GM12878 (cell line): ENCODE results near the gene NXNL1. TPM values are rescaled to one million over a fixed set of nuclear protein-coding genes. Genes with fewer than 3 reads are reported as not detected.

Experiments
- ASH2L ChIP-seq: fragments of 300-600, 200-600 bp; sonication (generic); IDR thresholded peaks from 2 replicates; pipeline ENCODE4 v1.6.1; 2017; ENCODE audit warnings: low read depth, mild to moderate bottlenecking, borderline replicate concordance
- BACH1 ChIP-seq: fragments of 450-650 bp; IDR thresholded peaks from 2 replicates; pipeline ENCODE4 v1.6.1; 2017; ENCODE audit warnings: mild to moderate bottlenecking, borderline replicate concordance
- BRCA1 ChIP-seq: IDR thresholded peaks from 2 replicates; pipeline ENCODE4 v1.6.1; 2011; ENCODE audit warnings: low read depth, low read length, improper control_type of control experiment
- CEBPB ChIP-seq, 2 experiments: fragments of 150-350 bp in 1 of 2; IDR thresholded peaks; 2 replicates each; pipeline ENCODE4 v1.6.1; 2012 to 2014; ENCODE audit warnings: low read depth in 2 of 2, low read length in 2 of 2, borderline replicate concordance in 1 of 2, inconsistent platforms in 1 of 2
- CHD1 ChIP-seq: IDR thresholded peaks from 2 replicates; pipeline ENCODE4 v1.6.1; 2012; ENCODE audit warnings: low read depth, low read length, improper control_type of control experiment
- CHD2 ChIP-seq: IDR thresholded peaks from 2 replicates; pipeline ENCODE4 v1.6.1; 2011; ENCODE audit warnings: low read depth, low read length, improper control_type of control experiment, borderline replicate concordance
- E2F8 ChIP-seq: fragments of 450-650 bp; IDR thresholded peaks from 2 replicates; pipeline ENCODE4 v1.6.1; 2018; ENCODE audit warnings: mild to moderate bottlenecking, low read depth, moderate library complexity; ENCODE audit not compliant: partially characterized antibody
- ETV6 ChIP-seq, 2 experiments: fragments of 450-650 bp in 1 of 2; IDR thresholded peaks in 1 of 2; conservative IDR thresholded peaks in 1 of 2; 2 replicates each; pipeline ENCODE4 v1.6.1; 2014; ENCODE audit warnings: antibody characterized with exemption in 1 of 2, borderline replicate concordance in 1 of 2, low read depth in 1 of 2, mild to moderate bottlenecking in 1 of 2, moderate library complexity in 1 of 2
- EZH2 ChIP-seq: IDR thresholded peaks from 2 replicates; pipeline ENCODE4 v1.6.1; 2012; ENCODE audit warnings: low read depth, mild to moderate bottlenecking, control low read depth, inconsistent platforms, low read length, borderline replicate concordance; ENCODE audit not compliant: control insufficient read depth
- FOXK2 ChIP-seq: fragments of 450-650 bp; IDR thresholded peaks from 2 replicates; pipeline ENCODE4 v1.6.1; 2017; ENCODE audit warnings: mild to moderate bottlenecking, moderate library complexity
- GATAD2B ChIP-seq: fragments of 450-650 bp; conservative IDR thresholded peaks from 2 replicates; pipeline ENCODE4 v1.6.1; 2017; ENCODE audit warnings: low read depth, mild to moderate bottlenecking, moderate library complexity
- HDGF ChIP-seq: fragments of 450-650 bp; IDR thresholded peaks from 2 replicates; pipeline ENCODE4 v1.6.1; 2016; ENCODE audit warnings: antibody characterized with exemption
- JUNB ChIP-seq: IDR thresholded peaks from 2 replicates; pipeline ENCODE4 v1.6.1; 2016; ENCODE audit warnings: antibody characterized with exemption, mild to moderate bottlenecking
- KLF5 ChIP-seq: fragments of 450-650 bp; IDR thresholded peaks from 2 replicates; pipeline ENCODE4 v1.6.1; 2014; ENCODE audit warnings: mild to moderate bottlenecking; ENCODE audit not compliant: partially characterized antibody
- MEF2B ChIP-seq: fragments of 450-650 bp; IDR thresholded peaks from 2 replicates; pipeline ENCODE4 v1.6.1; 2018; ENCODE audit warnings: mild to moderate bottlenecking, moderate library complexity; ENCODE audit not compliant: partially characterized antibody, poor library complexity, severe bottlenecking
- MXI1 ChIP-seq: fragments of 150-350 bp; IDR thresholded peaks from 2 replicates; pipeline ENCODE4 v1.6.1; 2011; ENCODE audit warnings: low read depth, mild to moderate bottlenecking, inconsistent platforms, low read length, improper control_type of control experiment
- NFYA ChIP-seq: IDR thresholded peaks from 2 replicates; pipeline ENCODE4 v1.6.1; 2011; ENCODE audit warnings: low read depth, mild to moderate bottlenecking, low read length, improper control_type of control experiment, borderline replicate concordance
- NFYB ChIP-seq: IDR thresholded peaks from 2 replicates; pipeline ENCODE4 v1.6.1; 2011; ENCODE audit warnings: low read depth, mild to moderate bottlenecking, low read length, improper control_type of control experiment, moderate library complexity; ENCODE audit not compliant: insufficient read depth
- NKRF ChIP-seq: fragments of 450-650 bp; conservative IDR thresholded peaks from 2 replicates; pipeline ENCODE4 v1.6.1; 2017; ENCODE audit warnings: mild to moderate bottlenecking, moderate library complexity
- PKNOX1 ChIP-seq: fragments of 450-650 bp; IDR thresholded peaks from 2 replicates; pipeline ENCODE4 v1.6.1; 2016; ENCODE audit warnings: mild to moderate bottlenecking
- USF2 ChIP-seq: IDR thresholded peaks from 2 replicates; pipeline ENCODE4 v1.6.1; 2011; ENCODE audit warnings: low read depth, low read length, improper control_type of control experiment, borderline replicate concordance
- YY1 ChIP-seq: IDR thresholded peaks from 2 replicates; pipeline ENCODE4 v1.6.1; 2011; ENCODE audit warnings: low read depth, mild to moderate bottlenecking, low read length
- polyA plus RNA-seq, 11 experiments: library from polyadenylated mRNA; depleted of rRNA in 4 of 11; unstranded in 6 of 11; stranded (reverse) in 5 of 11; fragments of >200 nt; fragmentation: Nextera tagmentation in 4 of 11; fragmentation: Illumina TruSeq in 1 of 11; extraction: Ambion mirVana in 4 of 11; extraction: Trizol in 1 of 11; gene quantifications; 1 replicate in 1 of 11; 2 replicates in 10 of 11; pipeline versions ENCODE4 v1.2.1 to v1.2.3, GENCODE V29; 2011 to 2016; ENCODE audit warnings: inconsistent platforms in 2 of 11, missing spikeins in 2 of 11, low read depth in 1 of 11
- total RNA-seq, 4 experiments: library from RNA; depleted of rRNA in 3 of 4; stranded (reverse); fragments of >200 nt in 3 of 4; fragmentation: Illumina TruSeq in 1 of 4; extraction: Trizol in 1 of 4; gene quantifications; 2 replicates each; pipeline versions ENCODE4 v1.2.1 to v1.2.3, GENCODE V29; 2013 to 2021

Gene NXNL1
- total and polyA plus RNA-seq, 10 of the 15 experiments (the other 5 are each of a cell fraction or from before 2014, with no cell fraction given): not detected

GRCh38 chr19:17470068-17470841 is 9.5 kb upstream of the NXNL1 start, which contains the start of gene SLC27A1 (continued):
- TF ChIP-seq CHD2 (peak; percentile 31; the same call in 1 of the 2 replicates), GATAD2B (0 out of 2 replicates have a peak, but pooled peaks have one; percentile 37), BACH1 (peak; percentile 84), BRCA1 (no peak), CHD1 (no peak), USF2 (no peak), MEF2B (peak; percentile 14), HDGF (peak; percentile 94), KLF5 (no peak), YY1 (no peak), FOXK2 (no peak), JUNB (no peak), NKRF (0 out of 2 replicates have a peak, but pooled peaks have one; percentile 12), MXI1 (no peak), PKNOX1 (peak; percentile 97), ETV6 (conservative IDR thresholded peaks at IDR 0.05 in 1 of 2, IDR thresholded peaks at IDR 0.05 in 1 of 2; ENCODE audit: borderline replicate concordance in 1 of 2, low read depth in 1 of 2) (no peak), NFYB (peak; percentile 87; the same call in 1 of the 2 replicates), CEBPB (IDR thresholded peaks at IDR 0.05; ENCODE audit: borderline replicate concordance in 1 of 2, low read depth in 2 of 2, low read length in 2 of 2) (no peak), NFYA (no peak), EZH2 (no peak), ASH2L (no peak), E2F8 (no peak)
